Adipocyte (in vitro differentiated cells): ENCODE data around the gene ANO2.

ENCODE experiments used
- DNase-seq: peaks from one replicate; pipeline ENCODE4 v3.0.0-alpha.2; 2015; ENCODE audit warnings: low read depth
- H3K27me3 ChIP-seq: replicated peaks from 2 replicates; pipeline ENCODE4 v1.7.0; 2013; ENCODE audit warnings: mild to moderate bottlenecking, low read length, moderate library complexity; ENCODE audit not compliant: control insufficient read depth, insufficient read depth
- H3K36me3 ChIP-seq: 2 replicates; pipeline ENCODE4 v1.7.0; 2013; ENCODE audit warnings: low read length, mild to moderate bottlenecking, moderate library complexity; ENCODE audit not compliant: control insufficient read depth, insufficient read depth, severe bottlenecking
- H3K4me1 ChIP-seq: 2 replicates; pipeline ENCODE4 v1.7.0; 2013; ENCODE audit warnings: mild to moderate bottlenecking, low read length, moderate library complexity; ENCODE audit not compliant: control insufficient read depth, insufficient read depth
- H3K4me3 ChIP-seq: 2 replicates; pipeline ENCODE4 v1.7.0; 2013; ENCODE audit warnings: mild to moderate bottlenecking, low read length, moderate library complexity
- H3K9ac ChIP-seq: 2 replicates; pipeline ENCODE4 v1.7.0; 2013; ENCODE audit warnings: mild to moderate bottlenecking, low read length, moderate library complexity
- H3K9me3 ChIP-seq: 2 replicates; pipeline ENCODE4 v1.7.0; 2013; ENCODE audit warnings: mild to moderate bottlenecking, low read length, moderate library complexity; ENCODE audit not compliant: control insufficient read depth

ANO2 gene

GRCh38 chr12:5945071-5946008 lies at the start of gene ANO2:
Gene ANO2, minus strand, starts transcription at chr12:5945259. Its CDS starts 42 bp downstream, at chr12:5945217.
- H3K36me3 ChIP-seq = no peaks in the 10 kb centered on the region
- H3K9me3 ChIP-seq = peaks cover 6% of the 10 kb centered on the region
- DNase-seq = peak; percentile 77
- peak within 1 kb of the TSS; percentile 76 for H3K4me3 ChIP-seq
- peaks cover 54% of the 10 kb centered on the region for H3K27me3 ChIP-seq
- peaks cover 9% of the 10 kb centered on the region for H3K4me1 ChIP-seq
- H3K9ac ChIP-seq = no peak within 1 kb of the TSS

GRCh38 chr12:5989621-5990020 lies 44.6 kb upstream of the ANO2 start:
- no peak overlapping the region for H3K9ac ChIP-seq
- no peak for DNase-seq
- no peaks in the 10 kb centered on the region for H3K36me3 ChIP-seq
- H3K4me3 ChIP-seq = no peak overlapping the region
- H3K4me1 ChIP-seq = no peaks in the 10 kb centered on the region
- no peaks in the 10 kb centered on the region for H3K9me3 ChIP-seq
- H3K27me3 ChIP-seq = peaks cover 11% of the 10 kb centered on the region

DNA sequence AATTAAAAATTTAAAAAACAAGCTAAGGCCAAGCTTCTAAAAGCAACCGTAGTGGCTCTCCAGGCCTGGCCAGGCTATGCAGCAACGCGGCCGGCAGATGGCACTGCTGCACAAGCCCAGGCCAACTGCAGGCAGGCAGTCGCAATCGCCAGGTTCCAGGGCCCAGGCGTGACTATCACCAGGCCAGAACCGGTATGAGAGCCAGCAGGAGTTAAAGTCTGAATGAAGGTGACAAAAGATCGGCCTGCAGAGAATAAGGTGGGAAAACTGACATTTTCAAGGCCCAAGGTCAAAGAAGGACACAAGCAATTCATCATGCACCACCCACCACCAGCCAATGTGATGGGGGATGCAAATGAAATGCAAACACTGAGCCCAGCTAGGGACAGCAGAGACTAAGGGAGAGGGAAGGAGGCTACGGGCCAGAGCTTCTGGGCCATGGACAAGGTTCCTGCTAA lies 43.6 kb upstream of the ANO2 start:
- H3K9ac ChIP-seq = no peak overlapping the region
- peaks cover 19% of the 10 kb centered on the region for H3K27me3 ChIP-seq
- no peaks in the 10 kb centered on the region for H3K4me1 ChIP-seq
- H3K9me3 ChIP-seq = no peaks in the 10 kb centered on the region
- DNase-seq = peak; percentile 90
- no peaks in the 10 kb centered on the region for H3K36me3 ChIP-seq
- H3K4me3 ChIP-seq = no peak overlapping the region

DNA sequence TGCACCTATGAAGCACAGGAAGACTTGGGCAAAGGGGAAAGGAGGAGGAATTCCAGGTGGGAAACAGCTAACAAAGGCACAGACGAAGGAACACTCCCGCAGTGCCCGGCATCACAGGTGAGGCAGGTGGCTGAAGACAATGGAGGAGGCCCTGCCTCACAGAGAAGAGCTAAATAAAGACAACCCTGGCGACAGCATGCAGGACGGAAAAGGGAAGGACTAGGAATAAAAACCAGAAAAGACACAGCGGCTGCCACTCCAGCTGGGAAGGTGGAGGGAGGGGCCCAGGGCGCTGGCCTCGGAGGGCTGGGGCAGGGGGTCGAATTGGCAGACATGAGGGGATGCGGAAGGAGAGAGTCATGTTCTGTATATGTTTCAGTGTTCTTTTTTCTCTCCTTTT lies 43.0 kb upstream of the ANO2 start:
- H3K36me3 ChIP-seq = no peaks in the 10 kb centered on the region
- no peaks in the 10 kb centered on the region for H3K9me3 ChIP-seq

GRCh38 chr12:5987573-5987972 lies 42.5 kb upstream of the ANO2 start:
- H3K9me3 ChIP-seq = no peaks in the 10 kb centered on the region
- H3K36me3 ChIP-seq = no peaks in the 10 kb centered on the region

More for the DNA sequence above, 43.0 kb upstream of the ANO2 start:
- peaks cover 24% of the 10 kb centered on the region for H3K27me3 ChIP-seq
- H3K9ac ChIP-seq = no peak overlapping the region
- DNase-seq = no peak
- H3K4me1 ChIP-seq = no peaks in the 10 kb centered on the region
- H3K4me3 ChIP-seq = no peak overlapping the region

DNA sequence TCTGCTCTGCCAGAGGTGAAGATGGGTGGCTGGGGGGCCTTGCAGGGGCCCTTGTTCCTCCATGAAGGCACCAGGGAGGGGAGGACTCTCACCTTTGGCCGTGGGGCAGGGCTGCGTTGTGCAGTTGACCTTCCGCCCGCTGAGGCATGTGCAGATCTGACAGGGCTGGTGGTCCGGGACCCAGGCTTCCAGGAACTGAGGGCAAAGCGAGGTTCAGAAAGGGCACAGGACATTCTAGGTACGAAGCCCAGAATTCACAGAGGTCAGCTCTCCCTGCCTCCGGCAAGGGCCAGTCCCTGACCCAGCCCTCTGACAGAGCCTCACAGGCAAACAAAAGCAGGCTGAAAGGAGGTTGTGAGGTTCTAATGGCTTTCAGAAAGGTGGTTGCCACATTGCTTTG lies 40.4 kb upstream of the ANO2 start:
- no peak for DNase-seq
- Histone ChIP-seq H3K36me3 (no peaks in the 10 kb centered on the region), H3K9ac (no peak overlapping the region), H3K9me3 (no peaks in the 10 kb centered on the region), H3K4me3 (no peak overlapping the region), H3K4me1 (no peaks in the 10 kb centered on the region), H3K27me3 (peaks cover 34% of the 10 kb centered on the region)

More at GRCh38 chr12:5987573-5987972, 42.5 kb upstream of the ANO2 start:
- Histone ChIP-seq H3K9ac (no peak overlapping the region), H3K27me3 (peaks cover 28% of the 10 kb centered on the region), H3K4me1 (no peaks in the 10 kb centered on the region), H3K4me3 (no peak overlapping the region)
- no peak for DNase-seq

DNA sequence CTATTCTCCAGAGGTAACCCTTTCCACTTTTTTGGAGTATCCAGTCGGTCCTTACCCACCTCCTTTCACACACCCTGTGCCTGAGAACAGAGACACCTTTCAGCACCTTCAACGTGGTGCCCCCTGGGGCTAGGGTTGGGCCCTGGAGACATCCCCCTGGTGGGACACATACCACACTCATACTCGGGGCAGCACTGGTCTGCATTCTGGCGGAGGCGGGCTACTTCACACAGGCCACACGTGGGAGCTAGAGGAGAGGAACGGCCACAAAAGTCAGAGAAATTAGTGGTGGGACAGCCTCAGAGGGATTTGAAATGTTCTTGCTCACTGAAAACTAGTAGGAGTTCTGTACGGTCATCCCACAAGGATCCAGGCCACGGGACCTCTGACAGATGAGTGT lies 39.8 kb upstream of the ANO2 start:
- Histone ChIP-seq H3K9ac (no peak overlapping the region), H3K4me3 (no peak overlapping the region), H3K36me3 (no peaks in the 10 kb centered on the region), H3K4me1 (no peaks in the 10 kb centered on the region), H3K27me3 (peaks cover 37% of the 10 kb centered on the region), H3K9me3 (no peaks in the 10 kb centered on the region)
- DNase-seq = no peak

DNA sequence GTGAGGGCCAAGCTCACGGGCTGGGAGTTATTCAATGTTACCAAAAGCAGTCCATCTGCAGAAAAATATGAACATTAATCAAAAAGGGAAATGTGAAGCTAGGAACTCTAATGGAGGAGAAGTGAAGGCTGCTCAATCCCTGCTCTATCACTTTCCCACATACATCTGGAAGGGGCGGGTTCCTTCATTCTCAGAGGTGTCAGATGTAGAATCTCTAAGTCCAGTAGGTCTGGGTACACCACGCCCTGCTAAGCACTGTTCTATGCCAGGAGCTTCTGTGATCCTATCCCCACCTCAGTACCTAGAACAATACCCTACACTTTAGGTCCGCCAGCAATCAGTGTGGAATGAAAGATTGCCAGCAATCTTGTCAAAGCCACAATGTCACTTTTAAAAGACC lies 37.0 kb upstream of the ANO2 start:
- no peak for DNase-seq
- Histone ChIP-seq H3K4me3 (no peak overlapping the region), H3K9me3 (no peaks in the 10 kb centered on the region), H3K36me3 (no peaks in the 10 kb centered on the region), H3K4me1 (peaks cover 2% of the 10 kb centered on the region), H3K9ac (no peak overlapping the region), H3K27me3 (peaks cover 37% of the 10 kb centered on the region)

- Histone ChIP-seq H3K9me3 (no peaks in the 10 kb centered on the region), H3K4me1 (peaks cover 6% of the 10 kb centered on the region), H3K9ac (no peak overlapping the region), H3K27me3 (peaks cover 27% of the 10 kb centered on the region), H3K4me3 (no peak overlapping the region), H3K36me3 (no peaks in the 10 kb centered on the region)
- DNase-seq = no peak
Measured at GRCh38 chr12:5977556-5977955, 32.5 kb upstream of the ANO2 start.

- H3K9me3 ChIP-seq = no peaks in the 10 kb centered on the region
- peaks cover 36% of the 10 kb centered on the region for H3K27me3 ChIP-seq
- H3K36me3 ChIP-seq = no peaks in the 10 kb centered on the region
- H3K4me1 ChIP-seq = peaks cover 6% of the 10 kb centered on the region
- no peak overlapping the region for H3K4me3 ChIP-seq
- no peak for DNase-seq
- no peak overlapping the region for H3K9ac ChIP-seq
Measured at GRCh38 chr12:5976711-5977110, 31.7 kb upstream of the ANO2 start.

GRCh38 chr12:5976196-5976595 lies 31.1 kb upstream of the ANO2 start:
- peaks cover 38% of the 10 kb centered on the region for H3K27me3 ChIP-seq
- H3K9me3 ChIP-seq = no peaks in the 10 kb centered on the region
- peaks cover 6% of the 10 kb centered on the region for H3K4me1 ChIP-seq
- no peak overlapping the region for H3K4me3 ChIP-seq
- no peak overlapping the region for H3K9ac ChIP-seq
- H3K36me3 ChIP-seq = no peaks in the 10 kb centered on the region
- DNase-seq = no peak
